Stimulated activated CD4-positive, alpha-beta T cell treated with anti-CD3 and anti-CD28 coated beads, Interleukin-4, amount 100 ng/mL, for 1 hour (primary cell): ENCODE results near the gene GJA9.

ENCODE experiments used
- DNase-seq: peaks from one replicate; pipeline ENCODE4 v3.0.0-alpha.2; 2020

The GJA9 gene

GRCh38 chr1:38829368-38829767 is 52.0 kb downstream of the GJA9 start:
- no peak for DNase-seq

- no peak for DNase-seq
Observed at GRCh38 chr1:38827318-38827717, 54.1 kb downstream of the GJA9 start.

GRCh38 chr1:38826886-38827285 is 54.5 kb downstream of the GJA9 start:
- no peak for DNase-seq

- no peak for DNase-seq
Observed at GRCh38 chr1:38826262-38826661, 55.1 kb downstream of the GJA9 start.
